Uterus (tissue), 4 donors: ENCODE data around the gene MAB21L4. TPM values are rescaled to one million over a fixed set of nuclear protein-coding genes. Genes with fewer than 3 reads are reported as not detected.
A peak's percentile ranks its signal among the peaks of the same experiment; 100 is the strongest.

Experiments
- DNase-seq, 2 donors: peaks; one replicate each; pipeline ENCODE4 v3.0.0-alpha.2; 2019 to 2020
- H3K27ac ChIP-seq, 2 donors: fragments of 200-600 bp; sonication (generic); 1 replicate in 1 of 2; 2 replicates in 1 of 2; pipeline ENCODE4 v1.5.1; 2016 to 2018
- H3K27me3 ChIP-seq, 2 donors: fragments of 200-600 bp; sonication (generic); one replicate each; pipeline ENCODE4 v1.5.1; 2018 to 2019; ENCODE audit warnings: control low read depth in 1 of 2
- H3K36me3 ChIP-seq, 2 donors: fragments of 200-600 bp; sonication (generic); one replicate each; pipeline ENCODE4 v1.5.1; 2019; ENCODE audit warnings: control low read depth in 1 of 2
- H3K4me1 ChIP-seq, 2 donors: fragments of 200-600 bp; sonication (generic); one replicate each; pipeline ENCODE4 v1.5.1; 2018 to 2019; ENCODE audit warnings: control low read depth in 1 of 2
- H3K4me3 ChIP-seq, 2 donors: fragments of 200-600 bp; sonication (generic); 1 replicate in 1 of 2; 2 replicates in 1 of 2; pipeline ENCODE4 v1.5.1; 2018 to 2019; ENCODE audit warnings: mild to moderate bottlenecking in 1 of 2
- H3K9me3 ChIP-seq, 2 donors: fragments of 200-600 bp; sonication (generic); one replicate each; pipeline ENCODE4 v1.5.1; 2019; ENCODE audit warnings: control low read depth in 1 of 2
- CTCF ChIP-seq, 4 experiments: fragments of 200-600 bp in 2 of 4; fragments of 450-650 bp in 2 of 4; sonication (generic) in 2 of 4; IDR thresholded peaks; one replicate each; pipeline ENCODE4 v1.5.1; 2016 to 2019; ENCODE audit warnings: antibody characterized with exemption in 4 of 4, mild to moderate bottlenecking in 2 of 4, moderate library complexity in 1 of 4
- POLR2A ChIP-seq, 2 donors: fragments of 450-650 bp; IDR thresholded peaks; one replicate each; pipeline ENCODE4 v1.6.1; 2016; ENCODE audit warnings: antibody characterized with exemption in 2 of 2, mild to moderate bottlenecking in 1 of 2, moderate library complexity in 1 of 2
- intact Hi-C: fragments of 100-400 bp; cut with DNase I; formaldehyde crosslinking; loops from one replicate; pipeline ENCODE4 v1.15.1; 2023; ENCODE audit warnings: low total_unique reads
- total RNA-seq, 4 donors: library from RNA; depleted of rRNA in 3 of 4; stranded (reverse); fragments of >200 nt in 3 of 4; gene quantifications; one replicate each; pipeline versions ENCODE4 v1.1.0 to v1.2.4, GENCODE V29; 2014 to 2023
- donor health status: DM: yes; HTN: yes; CAD: no.

The MAB21L4 gene
- total RNA-seq, 4 donors from 2014 or later: 0.97 TPM; not detected in 3

- Histone ChIP-seq H3K9me3 (peaks cover 0 to under 1% of the 10 kb centered on the region in 2 donors), H3K27ac (no peak overlapping the region), H3K27me3 (no peaks in the 10 kb centered on the region), H3K4me1 (no peaks in the 10 kb centered on the region), H3K36me3 (no peaks in the 10 kb centered on the region), H3K4me3 (no peak overlapping the region)
- intact Hi-C loops: no loop called here
- DNase-seq: peak; percentile 12
- TF ChIP-seq CTCF (IDR thresholded peaks at IDR 0.05) (no peak), POLR2A (IDR thresholded peaks at IDR 0.05) (no peak)
Measured at GRCh38 chr2:240922982-240923537, 27.1 kb upstream of the MAB21L4 start.

GRCh38 chr2:240922245-240922981 is 26.5 kb upstream of the MAB21L4 start:
- DNase-seq: peak in 1 of 2 donors; percentile 13
- H3K4me3 ChIP-seq: no peak overlapping the region
- no peaks in the 10 kb centered on the region for H3K9me3 ChIP-seq
- H3K27ac ChIP-seq: no peak overlapping the region
- H3K36me3 ChIP-seq: no peaks in the 10 kb centered on the region
- H3K4me1 ChIP-seq: no peaks in the 10 kb centered on the region
- intact Hi-C loops: no loop called here
- TF ChIP-seq POLR2A (IDR thresholded peaks at IDR 0.05): no peak
- TF ChIP-seq CTCF (IDR thresholded peaks at IDR 0.05): no peak
- H3K27me3 ChIP-seq: no peaks in the 10 kb centered on the region

GRCh38 chr2:240921995-240922244 is 26.0 kb upstream of the MAB21L4 start:
- DNase-seq: peak in 1 of 2 donors; percentile 16
- intact Hi-C loops: no loop called here
- H3K4me3 ChIP-seq: no peak overlapping the region
- H3K27ac ChIP-seq: no peak overlapping the region
- no peaks in the 10 kb centered on the region for H3K4me1 ChIP-seq
- TF ChIP-seq POLR2A (IDR thresholded peaks at IDR 0.05) (no peak), CTCF (IDR thresholded peaks at IDR 0.05) (no peak)
- no peaks in the 10 kb centered on the region for H3K36me3 ChIP-seq
- no peaks in the 10 kb centered on the region for H3K9me3 ChIP-seq
- H3K27me3 ChIP-seq: no peaks in the 10 kb centered on the region

- H3K27me3 ChIP-seq: no peaks in the 10 kb centered on the region
- H3K27ac ChIP-seq: peak overlapping the region in 1 of 2 donors; percentile 23
- intact Hi-C loops: no loop called here
- no peaks in the 10 kb centered on the region for H3K36me3 ChIP-seq
- no peak overlapping the region for H3K4me3 ChIP-seq
- TF ChIP-seq POLR2A (IDR thresholded peaks at IDR 0.05) (no peak), CTCF (IDR thresholded peaks at IDR 0.05) (no peak)
- no peaks in the 10 kb centered on the region for H3K9me3 ChIP-seq
- peak; percentile 38 to 50 for DNase-seq
- no peaks in the 10 kb centered on the region for H3K4me1 ChIP-seq
Measured at GRCh38 chr2:240921311-240921994, 25.5 kb upstream of the MAB21L4 start.

GRCh38 chr2:240920783-240921231 is 24.9 kb upstream of the MAB21L4 start:
- H3K27ac ChIP-seq: peak overlapping the region in 1 of 2 donors; percentile 23

More at GRCh38 chr2:240920783-240921231, 24.9 kb upstream of the MAB21L4 start:
- Histone ChIP-seq H3K27me3 (no peaks in the 10 kb centered on the region), H3K36me3 (no peaks in the 10 kb centered on the region), H3K4me3 (no peak overlapping the region), H3K4me1 (peaks cover 0 to 3% of the 10 kb centered on the region in 2 donors), H3K9me3 (no peaks in the 10 kb centered on the region)
- no peak for TF ChIP-seq POLR2A (IDR thresholded peaks at IDR 0.05)
- intact Hi-C loops: no loop called here
- DNase-seq: peak; percentile 16 to 19
